Large intestine (tissue), 3 donors: ENCODE results near the gene PAPPA. TPM values are rescaled to one million over a fixed set of nuclear protein-coding genes. Genes with fewer than 3 reads are reported as not detected.

Experiments
- DNase-seq, 2 donors: peaks; one replicate each; pipeline versions ENCODE4 v3.0.0 to v3.0.0-alpha.2; 2013
- H3K27ac ChIP-seq: one replicate; pipeline ENCODE4 v1.5.1; 2013; ENCODE audit warnings: low read length
- H3K27me3 ChIP-seq: 2 replicates; pipeline ENCODE4 v1.6.1; 2013; ENCODE audit warnings: low read length; ENCODE audit not compliant: control insufficient read depth, insufficient read depth
- H3K36me3 ChIP-seq: 2 replicates; pipeline ENCODE4 v1.6.1; 2013; ENCODE audit warnings: low read length; ENCODE audit not compliant: control insufficient read depth, insufficient read depth
- H3K4me1 ChIP-seq: one replicate; pipeline ENCODE4 v1.6.1; 2013; ENCODE audit warnings: low read length; ENCODE audit not compliant: control insufficient read depth, insufficient read depth
- H3K4me3 ChIP-seq: one replicate; pipeline ENCODE4 v1.5.1; 2013; ENCODE audit warnings: low read length
- H3K9me3 ChIP-seq: one replicate; pipeline ENCODE4 v1.6.1; 2013; ENCODE audit warnings: mild to moderate bottlenecking, low read depth, low read length, moderate library complexity; ENCODE audit not compliant: control insufficient read depth
- WGBS: methylation state at CpG from one replicate; pipeline ENCODE4 v1.1.5; 2013; ENCODE audit warnings: low lambda C conversion rate; ENCODE audit not compliant: insufficient coverage; 5-methylcytosine and 5-hydroxymethylcytosine counted together
- polyA plus RNA-seq: library from polyadenylated mRNA; unstranded; fragments of 120-200 nt; gene quantifications from one replicate; pipeline ENCODE4 v1.2.1, GENCODE V29; 2013

The PAPPA gene
- polyA plus RNA-seq, 1 donor: 2.2 TPM

GRCh38 chr9:116151966-116152381 is 1.6 kb upstream of the PAPPA start:
- Histone ChIP-seq H3K27ac (no peak overlapping the region), H3K4me3 (no peak overlapping the region), H3K36me3 (no peaks in the 10 kb centered on the region), H3K9me3 (peaks cover 2% of the 10 kb centered on the region), H3K27me3 (peaks cover 44% of the 10 kb centered on the region), H3K4me1 (peaks cover 21% of the 10 kb centered on the region)
- WGBS: 83% methylated on average over 4 of the region's 6 CpGs
- DNase-seq: no peak

- DNase-seq: no peak
- H3K27me3 ChIP-seq: peaks cover 48% of the 10 kb centered on the region
- H3K36me3 ChIP-seq: no peaks in the 10 kb centered on the region
- peaks cover 21% of the 10 kb centered on the region for H3K4me1 ChIP-seq
- H3K4me3 ChIP-seq: no peak overlapping the region
- no CpG with 5 or more reads among the region's 2 CpGs for WGBS
- no peak overlapping the region for H3K27ac ChIP-seq
- peaks cover 2% of the 10 kb centered on the region for H3K9me3 ChIP-seq
Observed at GRCh38 chr9:116152390-116152789, 1.2 kb upstream of the PAPPA start.

- Histone ChIP-seq H3K36me3 (no peaks in the 10 kb centered on the region), H3K27ac (no peak overlapping the region), H3K4me3 (no peak overlapping the region), H3K9me3 (peaks cover 2% of the 10 kb centered on the region), H3K4me1 (peaks cover 21% of the 10 kb centered on the region), H3K27me3 (peaks cover 55% of the 10 kb centered on the region)
- 25% methylated on average over 3 of the region's 9 CpGs for WGBS
- no peak for DNase-seq
Observed at GRCh38 chr9:116152941-116153764, 438 bp upstream of the PAPPA start.

- Histone ChIP-seq H3K27ac (no peak overlapping the region), H3K4me3 (peak overlapping the region; percentile 30), H3K9me3 (peaks cover 2% of the 10 kb centered on the region), H3K36me3 (no peaks in the 10 kb centered on the region), H3K4me1 (peaks cover 21% of the 10 kb centered on the region), H3K27me3 (peaks cover 62% of the 10 kb centered on the region)
- DNase-seq: peak in 1 of 2 donors; percentile 34
- no CpG with 5 or more reads among the region's 74 CpGs for WGBS
Observed at GRCh38 chr9:116154334-116154975, 864 bp downstream of the PAPPA start.

GRCh38 chr9:116154976-116155697 is 1.5 kb downstream of the PAPPA start:
- Histone ChIP-seq H3K4me3 (peak overlapping the region; percentile 30), H3K27me3 (peaks cover 64% of the 10 kb centered on the region), H3K9me3 (peaks cover 2% of the 10 kb centered on the region), H3K27ac (no peak overlapping the region), H3K4me1 (peaks cover 21% of the 10 kb centered on the region), H3K36me3 (no peaks in the 10 kb centered on the region)
- DNase-seq: peak in 1 of 2 donors; percentile 14
- WGBS: no CpG with 5 or more reads among the region's 27 CpGs

- DNase-seq: peak in 1 of 2 donors; percentile 56
- Histone ChIP-seq H3K4me1 (peaks cover 21% of the 10 kb centered on the region), H3K36me3 (no peaks in the 10 kb centered on the region), H3K9me3 (peaks cover 2% of the 10 kb centered on the region), H3K27me3 (peaks cover 66% of the 10 kb centered on the region), H3K4me3 (peak overlapping the region; percentile 30), H3K27ac (no peak overlapping the region)
- WGBS: no CpG with 5 or more reads among the region's 10 CpGs
Observed at GRCh38 chr9:116155698-116156039, 2.1 kb downstream of the PAPPA start.

- peaks cover 68% of the 10 kb centered on the region for H3K27me3 ChIP-seq
- no CpG with 5 or more reads among the region's 24 CpGs for WGBS
- peaks cover 21% of the 10 kb centered on the region for H3K4me1 ChIP-seq
- peak in 1 of 2 donors; percentile 49 for DNase-seq
- no peak overlapping the region for H3K4me3 ChIP-seq
- peaks cover 2% of the 10 kb centered on the region for H3K9me3 ChIP-seq
- H3K36me3 ChIP-seq: no peaks in the 10 kb centered on the region
- H3K27ac ChIP-seq: no peak overlapping the region
Observed at GRCh38 chr9:116156621-116157314, 3.2 kb downstream of the PAPPA start.

- WGBS: no CpG with 5 or more reads among the region's 6 CpGs
- Histone ChIP-seq H3K4me3 (no peak overlapping the region), H3K36me3 (no peaks in the 10 kb centered on the region), H3K4me1 (peaks cover 21% of the 10 kb centered on the region), H3K9me3 (peaks cover 2% of the 10 kb centered on the region), H3K27ac (no peak overlapping the region), H3K27me3 (peaks cover 67% of the 10 kb centered on the region)
- DNase-seq: no peak
Observed at GRCh38 chr9:116157436-116158138, 4.0 kb downstream of the PAPPA start.

- no peak overlapping the region for H3K27ac ChIP-seq
- H3K27me3 ChIP-seq: peaks cover 38% of the 10 kb centered on the region
- WGBS: 93% methylated on average over 3 of the region's 9 CpGs
Observed at GRCh38 chr9:116160676-116161571, 7.3 kb downstream of the PAPPA start.

More at GRCh38 chr9:116160676-116161571, 7.3 kb downstream of the PAPPA start:
- H3K36me3 ChIP-seq: no peaks in the 10 kb centered on the region
- H3K9me3 ChIP-seq: no peaks in the 10 kb centered on the region
- H3K4me1 ChIP-seq: peaks cover 10% of the 10 kb centered on the region
- no peak overlapping the region for H3K4me3 ChIP-seq
- DNase-seq: no peak
